ENCODE results near the gene TMPRSS4. TPM values are rescaled to one million over a fixed set of nuclear protein-coding genes. Genes with fewer than 3 reads are reported as not detected.

The TMPRSS4 gene
- total RNA-seq, 1 donor from 2014 or later = 12.1 TPM

DNA sequence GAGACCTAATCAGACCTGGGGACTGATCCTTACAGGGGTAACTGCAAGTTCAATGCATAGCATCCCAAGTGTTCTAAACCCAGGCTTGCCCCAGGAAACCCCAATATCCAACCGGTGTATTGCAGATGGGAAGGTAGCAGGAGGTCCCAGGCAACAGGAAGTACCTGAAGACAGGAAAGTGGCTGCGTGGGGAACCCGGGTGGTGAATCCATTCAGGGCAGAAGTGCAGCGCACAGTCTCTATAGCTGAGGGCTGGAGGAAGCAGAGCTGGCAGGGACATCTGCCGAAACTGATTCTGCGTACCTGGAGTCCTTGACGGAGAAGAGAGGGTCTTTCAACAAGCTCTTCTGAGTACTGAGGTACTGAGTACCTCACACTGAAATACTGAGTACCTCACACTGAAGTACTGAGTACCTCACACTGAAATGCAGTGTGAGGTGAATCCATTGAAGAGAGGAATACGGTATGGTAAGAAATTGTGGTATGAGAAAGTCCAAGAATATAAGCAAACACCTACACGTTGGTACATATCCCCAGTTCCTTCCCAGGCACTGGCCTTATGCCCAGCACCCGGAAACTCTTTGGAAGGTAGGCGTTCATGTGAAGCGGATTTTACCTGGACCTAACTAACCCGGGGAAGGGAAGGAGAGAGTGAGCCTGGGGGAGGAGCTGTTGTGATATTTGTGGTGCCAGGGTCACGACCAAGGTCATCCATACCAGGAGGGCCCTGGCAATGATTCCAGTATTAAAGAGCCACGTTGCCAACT, 55.7 kb downstream of the TMPRSS4 start:
- no peak overlapping the region for H3K4me3 Mint-ChIP-seq (ENCODE audit: low read depth)
- no peaks in the 10 kb centered on the region for H3K4me1 Mint-ChIP-seq (ENCODE audit: low read depth)
- TF ChIP-seq CTCF (IDR thresholded peaks at IDR 0.05; ENCODE audit: unreplicated experiment) = no peak
- peaks cover 43% of the 10 kb centered on the region for H3K27me3 Mint-ChIP-seq
- no peak for DNase-seq (ENCODE audit: low spot score, unreplicated experiment)
- H3K36me3 Mint-ChIP-seq (ENCODE audit: insufficient read depth) = no peaks in the 10 kb centered on the region
- no peaks in the 10 kb centered on the region for H3K9me3 Mint-ChIP-seq (ENCODE audit: low read depth)
- H3K27ac Mint-ChIP-seq = no peak overlapping the region

DNA sequence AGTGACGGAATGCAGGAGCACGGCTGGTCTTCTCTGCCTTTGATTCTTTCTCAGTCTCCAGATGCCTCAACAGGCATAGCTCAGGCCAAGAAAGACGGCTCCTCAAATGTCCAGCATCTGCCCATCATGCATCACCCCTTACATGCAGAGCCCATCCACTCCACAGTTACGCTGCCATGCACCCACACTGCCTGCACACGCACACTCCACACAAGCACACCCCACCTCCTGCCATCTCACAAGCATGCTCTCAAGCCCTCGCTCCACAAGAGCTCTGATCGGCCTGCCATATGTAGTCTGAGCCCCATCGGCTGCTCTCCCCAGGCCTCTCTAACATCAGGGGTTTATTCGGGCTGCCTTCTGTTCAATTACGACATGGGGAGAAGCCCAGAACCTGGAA, 56.9 kb downstream of the TMPRSS4 start:
- H3K27me3 Mint-ChIP-seq = peaks cover 51% of the 10 kb centered on the region

DNA sequence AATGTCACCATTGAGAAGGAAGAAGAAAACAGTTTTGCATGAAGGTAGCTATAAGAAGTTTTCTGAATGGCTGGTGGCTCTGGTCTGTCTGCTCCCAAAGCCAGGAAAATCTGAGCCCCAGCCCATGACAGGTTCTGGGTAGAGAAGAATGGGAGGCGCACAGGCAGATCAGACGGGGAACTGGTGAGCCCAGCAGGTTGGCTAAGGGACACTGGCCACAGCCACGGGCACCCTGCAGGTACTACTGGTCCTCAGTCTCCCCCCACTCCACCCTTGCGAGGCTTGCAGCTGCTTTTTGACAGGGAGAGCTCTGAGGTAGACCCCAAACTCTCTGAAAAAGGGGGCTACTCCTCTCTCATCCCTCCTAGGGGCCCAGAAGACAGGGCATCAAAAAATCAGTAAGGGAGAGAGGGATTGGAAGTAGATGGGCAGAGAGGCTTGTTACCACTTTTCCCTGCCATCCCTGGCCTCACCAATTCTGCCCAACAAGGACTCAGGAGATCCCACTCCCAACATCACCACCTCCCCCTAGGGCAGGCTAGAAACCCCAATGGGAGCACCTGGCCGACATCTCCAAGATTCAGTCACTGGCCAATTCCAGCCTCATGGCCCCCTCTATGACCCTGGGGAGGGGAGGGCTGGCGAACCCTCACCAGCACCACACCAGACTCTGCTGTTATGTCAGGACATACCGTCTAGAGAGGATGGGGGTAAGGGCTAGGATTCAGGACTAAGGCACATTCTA, 58.3 kb downstream of the TMPRSS4 start:
- H3K27me3 Mint-ChIP-seq = peaks cover 54% of the 10 kb centered on the region
- H3K9me3 Mint-ChIP-seq (ENCODE audit: low read depth) = no peaks in the 10 kb centered on the region

More for the DNA sequence above, 56.9 kb downstream of the TMPRSS4 start:
- H3K27ac Mint-ChIP-seq = no peak overlapping the region
- no peaks in the 10 kb centered on the region for H3K4me1 Mint-ChIP-seq (ENCODE audit: low read depth)
- no peak for TF ChIP-seq CTCF (IDR thresholded peaks at IDR 0.05; ENCODE audit: unreplicated experiment)
- no peaks in the 10 kb centered on the region for H3K36me3 Mint-ChIP-seq (ENCODE audit: insufficient read depth)
- H3K4me3 Mint-ChIP-seq (ENCODE audit: low read depth) = no peak overlapping the region
- no peak for DNase-seq (ENCODE audit: low spot score, unreplicated experiment)
- H3K9me3 Mint-ChIP-seq (ENCODE audit: low read depth) = no peaks in the 10 kb centered on the region

GRCh38 chr11:118135796-118136165, 58.9 kb downstream of the TMPRSS4 start:
- no peaks in the 10 kb centered on the region for H3K36me3 Mint-ChIP-seq (ENCODE audit: insufficient read depth)
- H3K4me1 Mint-ChIP-seq (ENCODE audit: low read depth) = no peaks in the 10 kb centered on the region
- TF ChIP-seq CTCF (IDR thresholded peaks at IDR 0.05; ENCODE audit: unreplicated experiment) = no peak
- no peak overlapping the region for H3K4me3 Mint-ChIP-seq (ENCODE audit: low read depth)
- H3K27me3 Mint-ChIP-seq = peaks cover 57% of the 10 kb centered on the region
- no peaks in the 10 kb centered on the region for H3K9me3 Mint-ChIP-seq (ENCODE audit: low read depth)
- no peak overlapping the region for H3K27ac Mint-ChIP-seq
- no peak for DNase-seq (ENCODE audit: low spot score, unreplicated experiment)

More for the DNA sequence above, 58.3 kb downstream of the TMPRSS4 start:
- H3K4me1 Mint-ChIP-seq (ENCODE audit: low read depth) = no peaks in the 10 kb centered on the region
- no peak for TF ChIP-seq CTCF (IDR thresholded peaks at IDR 0.05; ENCODE audit: unreplicated experiment)
- DNase-seq (ENCODE audit: low spot score, unreplicated experiment) = no peak
- H3K27ac Mint-ChIP-seq = no peak overlapping the region
- no peaks in the 10 kb centered on the region for H3K36me3 Mint-ChIP-seq (ENCODE audit: insufficient read depth)
- no peak overlapping the region for H3K4me3 Mint-ChIP-seq (ENCODE audit: low read depth)

DNA sequence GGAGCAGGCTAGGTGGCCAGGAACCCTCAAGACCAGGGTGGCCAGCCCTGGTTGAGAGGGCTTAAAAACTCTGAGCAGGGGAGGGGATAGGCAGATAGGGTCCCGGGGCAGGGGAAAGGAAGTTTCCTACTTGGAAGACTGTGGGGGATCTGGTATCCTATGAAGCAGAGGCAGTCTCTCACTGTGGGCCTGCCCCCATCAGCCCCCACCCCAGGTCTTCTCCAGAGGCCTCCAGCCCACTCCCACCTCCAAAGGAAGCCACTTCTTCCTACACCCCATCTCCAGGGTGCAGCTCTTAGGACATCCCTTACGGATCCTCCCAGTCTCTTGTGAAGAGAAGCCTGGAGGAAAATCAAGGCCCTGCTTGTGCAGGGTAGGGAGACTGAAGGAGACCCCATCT, 59.5 kb downstream of the TMPRSS4 start:
- Mint-ChIP-seq H3K27me3 (peaks cover 54% of the 10 kb centered on the region), H3K9me3 (ENCODE audit: low read depth) (no peaks in the 10 kb centered on the region), H3K36me3 (ENCODE audit: insufficient read depth) (no peaks in the 10 kb centered on the region)

More for the DNA sequence above, 59.5 kb downstream of the TMPRSS4 start:
- Mint-ChIP-seq H3K27ac (no peak overlapping the region), H3K4me3 (ENCODE audit: low read depth) (no peak overlapping the region), H3K4me1 (ENCODE audit: low read depth) (no peaks in the 10 kb centered on the region)
- no peak for DNase-seq (ENCODE audit: low spot score, unreplicated experiment)
- TF ChIP-seq CTCF (IDR thresholded peaks at IDR 0.05; ENCODE audit: unreplicated experiment) = no peak

All from progenitor cell of endocrine pancreas (in vitro differentiated cells).